IPS-18a (cell line): ENCODE results near the gene SLC24A3.

Experiments used
- H3K27ac ChIP-seq: one replicate; pipeline ENCODE4 v1.5.1; 2013; ENCODE audit warnings: low read length
- H3K27me3 ChIP-seq: one replicate; pipeline ENCODE4 v1.6.1; 2013; ENCODE audit warnings: mild to moderate bottlenecking, low read length; ENCODE audit not compliant: control insufficient read depth, insufficient read depth
- H3K36me3 ChIP-seq: one replicate; pipeline ENCODE4 v1.6.1; 2013; ENCODE audit warnings: low read depth, low read length; ENCODE audit not compliant: control insufficient read depth
- H3K4me1 ChIP-seq: one replicate; pipeline ENCODE4 v1.6.1; 2013; ENCODE audit warnings: low read depth, low read length; ENCODE audit not compliant: control insufficient read depth
- H3K4me3 ChIP-seq: one replicate; pipeline ENCODE4 v1.5.1; 2013; ENCODE audit warnings: low read length
- H3K9ac ChIP-seq: one replicate; pipeline ENCODE4 v1.6.1; 2013; ENCODE audit warnings: mild to moderate bottlenecking, low read length, moderate library complexity
- H3K9me3 ChIP-seq: one replicate; pipeline ENCODE4 v1.6.1; 2013; ENCODE audit warnings: low read depth, low read length; ENCODE audit not compliant: control insufficient read depth

Gene SLC24A3

GRCh38 chr20:19501476-19502115 lies 289.2 kb downstream of the SLC24A3 start:
- no peaks in the 10 kb centered on the region for H3K27me3 ChIP-seq
- H3K9ac ChIP-seq = no peak overlapping the region
- no peak overlapping the region for H3K27ac ChIP-seq
- H3K4me3 ChIP-seq = no peak overlapping the region
- H3K9me3 ChIP-seq = no peaks in the 10 kb centered on the region
- no peaks in the 10 kb centered on the region for H3K4me1 ChIP-seq
- no peaks in the 10 kb centered on the region for H3K36me3 ChIP-seq

GRCh38 chr20:19502169-19502568 lies 289.7 kb downstream of the SLC24A3 start:
- H3K36me3 ChIP-seq = no peaks in the 10 kb centered on the region
- no peaks in the 10 kb centered on the region for H3K9me3 ChIP-seq
- no peak overlapping the region for H3K27ac ChIP-seq
- no peaks in the 10 kb centered on the region for H3K4me1 ChIP-seq
- H3K9ac ChIP-seq = no peak overlapping the region
- no peaks in the 10 kb centered on the region for H3K27me3 ChIP-seq
- no peak overlapping the region for H3K4me3 ChIP-seq

- Histone ChIP-seq H3K9me3 (no peaks in the 10 kb centered on the region), H3K27me3 (no peaks in the 10 kb centered on the region), H3K9ac (no peak overlapping the region), H3K27ac (no peak overlapping the region), H3K36me3 (no peaks in the 10 kb centered on the region), H3K4me1 (no peaks in the 10 kb centered on the region), H3K4me3 (no peak overlapping the region)
These were observed 291.8 kb downstream of the SLC24A3 start for GRCh38 chr20:19504251-19504650.

GRCh38 chr20:19506021-19506420 lies 293.6 kb downstream of the SLC24A3 start:
- Histone ChIP-seq H3K27me3 (no peaks in the 10 kb centered on the region), H3K9ac (no peak overlapping the region), H3K36me3 (no peaks in the 10 kb centered on the region)

GRCh38 chr20:19508449-19508848 lies 296.0 kb downstream of the SLC24A3 start:
- Histone ChIP-seq H3K9me3 (no peaks in the 10 kb centered on the region), H3K4me3 (no peak overlapping the region), H3K9ac (no peak overlapping the region), H3K27ac (no peak overlapping the region), H3K36me3 (no peaks in the 10 kb centered on the region), H3K27me3 (no peaks in the 10 kb centered on the region), H3K4me1 (no peaks in the 10 kb centered on the region)

More at GRCh38 chr20:19506021-19506420, 293.6 kb downstream of the SLC24A3 start:
- Histone ChIP-seq H3K27ac (no peak overlapping the region), H3K4me3 (no peak overlapping the region), H3K9me3 (no peaks in the 10 kb centered on the region), H3K4me1 (no peaks in the 10 kb centered on the region)

GRCh38 chr20:19510611-19511010 lies 298.2 kb downstream of the SLC24A3 start:
- Histone ChIP-seq H3K36me3 (no peaks in the 10 kb centered on the region), H3K9ac (no peak overlapping the region), H3K4me1 (no peaks in the 10 kb centered on the region), H3K27me3 (no peaks in the 10 kb centered on the region), H3K4me3 (no peak overlapping the region), H3K27ac (no peak overlapping the region), H3K9me3 (no peaks in the 10 kb centered on the region)

GRCh38 chr20:19511931-19512330 lies 299.5 kb downstream of the SLC24A3 start:
- no peaks in the 10 kb centered on the region for H3K36me3 ChIP-seq
- H3K9me3 ChIP-seq = no peaks in the 10 kb centered on the region
- H3K9ac ChIP-seq = no peak overlapping the region
- H3K27ac ChIP-seq = no peak overlapping the region
- no peaks in the 10 kb centered on the region for H3K27me3 ChIP-seq
- no peaks in the 10 kb centered on the region for H3K4me1 ChIP-seq
- H3K4me3 ChIP-seq = no peak overlapping the region

GRCh38 chr20:19512886-19513677 lies 300.6 kb downstream of the SLC24A3 start:
- no peak overlapping the region for H3K9ac ChIP-seq
- H3K27me3 ChIP-seq = no peaks in the 10 kb centered on the region
- no peaks in the 10 kb centered on the region for H3K9me3 ChIP-seq
- H3K4me1 ChIP-seq = no peaks in the 10 kb centered on the region
- H3K36me3 ChIP-seq = no peaks in the 10 kb centered on the region
- H3K27ac ChIP-seq = no peak overlapping the region
- no peak overlapping the region for H3K4me3 ChIP-seq

GRCh38 chr20:19515074-19515473 lies 302.6 kb downstream of the SLC24A3 start:
- no peaks in the 10 kb centered on the region for H3K4me1 ChIP-seq
- H3K4me3 ChIP-seq = no peak overlapping the region
- no peaks in the 10 kb centered on the region for H3K9me3 ChIP-seq
- H3K9ac ChIP-seq = no peak overlapping the region
- H3K27ac ChIP-seq = no peak overlapping the region
- H3K36me3 ChIP-seq = no peaks in the 10 kb centered on the region
- H3K27me3 ChIP-seq = no peaks in the 10 kb centered on the region

GRCh38 chr20:19519466-19519865 lies 307.0 kb downstream of the SLC24A3 start:
- H3K4me1 ChIP-seq = no peaks in the 10 kb centered on the region
- H3K9me3 ChIP-seq = no peaks in the 10 kb centered on the region
- no peaks in the 10 kb centered on the region for H3K27me3 ChIP-seq
- no peak overlapping the region for H3K9ac ChIP-seq
- H3K36me3 ChIP-seq = no peaks in the 10 kb centered on the region
- no peak overlapping the region for H3K27ac ChIP-seq
- H3K4me3 ChIP-seq = no peak overlapping the region

- no peaks in the 10 kb centered on the region for H3K9me3 ChIP-seq
- no peak overlapping the region for H3K27ac ChIP-seq
- no peak overlapping the region for H3K9ac ChIP-seq
- no peaks in the 10 kb centered on the region for H3K4me1 ChIP-seq
- no peak overlapping the region for H3K4me3 ChIP-seq
- no peaks in the 10 kb centered on the region for H3K27me3 ChIP-seq
- no peaks in the 10 kb centered on the region for H3K36me3 ChIP-seq
These were observed 307.8 kb downstream of the SLC24A3 start for GRCh38 chr20:19520261-19520660.
